PC-3 (cell line): ENCODE results near the gene INSM2. TPM values are rescaled to one million over a fixed set of nuclear protein-coding genes. Genes with fewer than 3 reads are reported as not detected.

Source experiments
- ATAC-seq: fragments of 200-7000 bp; cut with Tn5 transposase; 2 replicates; pipeline ENCODE4 v1.9.1; 2020; ENCODE audit warnings: mild to moderate bottlenecking, moderate library complexity
- BruUV-seq: library from RNA; stranded (reverse); fragments of 400-500 nt; replicated peaks from 2 replicates; lab custom pipeline; 2021; lab: Mats Ljungman, UMichigan
- CTCF ChIA-PET: fragments of 300-600 bp; sonication (Branson Sonifier 250); formaldehyde crosslinking; loops from one replicate; lab custom pipeline; 2022; ENCODE audit warnings: antibody characterized with exemption; lab: Charles Lee
- POLR2A ChIA-PET: fragments of 300-600 bp; sonication (Branson Sonifier 250); formaldehyde crosslinking; loops from one replicate; lab custom pipeline; 2022; ENCODE audit warnings: antibody characterized with exemption; ENCODE audit not compliant: unreplicated experiment; lab: Charles Lee
- DNase-seq: peaks from one replicate; pipeline ENCODE4 v3.0.0-alpha.2; 2015
- H2AFZ ChIP-seq: fragments of 300-600 bp; sonication (generic); 2 replicates; pipeline ENCODE4 v1.6.0; 2016; ENCODE audit warnings: antibody characterized with exemption, low read length
- H3F3A ChIP-seq: fragments of 300-600 bp; sonication (generic); one replicate; pipeline ENCODE4 v1.6.0; 2017; ENCODE audit warnings: antibody characterized with exemption, low read length, control low read depth, mild to moderate bottlenecking; ENCODE audit not compliant: unreplicated experiment
- H3K27ac ChIP-seq: fragments of 300-600 bp; sonication (generic); 2 replicates; pipeline ENCODE4 v1.5.1; 2016; ENCODE audit warnings: mild to moderate bottlenecking, low read length
- H3K27me3 ChIP-seq: fragments of 300-600 bp; sonication (generic); 2 replicates; pipeline ENCODE4 v1.6.1; 2016; ENCODE audit warnings: low read length, mixed read lengths
- H3K36me3 ChIP-seq: fragments of 300-600 bp; sonication (generic); 2 replicates; pipeline ENCODE4 v1.6.1; 2016; ENCODE audit warnings: low read depth, mixed run types, low read length, mixed read lengths
- H3K4me1 ChIP-seq: fragments of 300-600 bp; sonication (generic); 2 replicates; pipeline ENCODE4 v1.5.1; 2016; ENCODE audit warnings: low read length; ENCODE audit not compliant: insufficient read depth
- H3K4me2 ChIP-seq: fragments of 300-600 bp; sonication (generic); 2 replicates; pipeline ENCODE4 v1.6.0; 2016; ENCODE audit warnings: low read length
- H3K4me3 ChIP-seq: fragments of 300-600 bp; sonication (generic); 2 replicates; pipeline ENCODE4 v1.5.1; 2016; ENCODE audit warnings: mild to moderate bottlenecking, low read length, mixed read lengths
- H3K79me2 ChIP-seq: fragments of 300-600 bp; sonication (generic); 2 replicates; pipeline ENCODE4 v1.6.1; 2017; ENCODE audit warnings: low read length, mixed read lengths
- H3K9ac ChIP-seq: fragments of 300-600 bp; sonication (generic); 2 replicates; pipeline ENCODE4 v1.6.0; 2016; ENCODE audit warnings: mild to moderate bottlenecking, low read length
- H3K9me2 ChIP-seq: fragments of 300-600 bp; sonication (generic); replicated peaks from 2 replicates; pipeline ENCODE4 v1.6.1; 2016; ENCODE audit warnings: mixed run types, low read length, mixed read lengths
- H3K9me3 ChIP-seq: fragments of 300-600 bp; sonication (generic); 2 replicates; pipeline ENCODE4 v1.6.1; 2016; ENCODE audit warnings: low read length, mixed read lengths
- H4K20me1 ChIP-seq: fragments of 300-600 bp; sonication (generic); 2 replicates; pipeline ENCODE4 v1.6.1; 2016; ENCODE audit warnings: low read length, mixed read lengths
- CTCF ChIP-seq: fragments of 300-600 bp; sonication (generic); conservative IDR thresholded peaks from 2 replicates; pipeline ENCODE4 v1.5.1; 2017; ENCODE audit warnings: antibody characterized with exemption, low read depth, mild to moderate bottlenecking, low read length
- EZH2 ChIP-seq: fragments of 300-600 bp; sonication (generic); IDR thresholded peaks from one replicate; pipeline ENCODE4 v1.6.1; 2017; ENCODE audit warnings: antibody characterized with exemption, mild to moderate bottlenecking, low read length; ENCODE audit not compliant: unreplicated experiment
- EZH2phosphoT487 ChIP-seq: fragments of 300-600 bp; sonication (generic); IDR thresholded peaks from 2 replicates; pipeline ENCODE4 v1.6.1; 2018; ENCODE audit warnings: mild to moderate bottlenecking, antibody characterized with exemption, low read length, borderline replicate concordance
- intact Hi-C: fragments of 100-400 bp; cut with micrococcal nuclease; formaldehyde crosslinking; loops from 2 replicates; pipeline ENCODE4 v1.9.0; 2023
- total RNA-seq: library from RNA; depleted of rRNA; stranded (reverse); fragments of >200 nt; gene quantifications from 2 replicates; pipeline ENCODE4 v1.2.3, GENCODE V29; 2014

INSM2 gene
- total RNA-seq, 1 experiment from 2014 or later = 0.07 TPM

GRCh38 chr14:35539969-35540368 is 6.0 kb downstream of the INSM2 start:
- Histone ChIP-seq H3K4me1 (0 out of 2 replicates have a peak, but pooled peaks cover 7% of the 10 kb centered on the region), H3K9ac (no peak overlapping the region), H3K4me2 (no peak overlapping the region), H3K4me3 (no peak overlapping the region), H3K36me3 (no peaks in the 10 kb centered on the region), H4K20me1 (no peaks in the 10 kb centered on the region), H3K9me2 (no peaks in the 10 kb centered on the region), H3K27ac (no peak overlapping the region), H2AFZ (no peak overlapping the region), H3K27me3 (peaks cover 2% of the 10 kb centered on the region), H3K9me3 (no peaks in the 10 kb centered on the region), H3F3A (no peaks in the 10 kb centered on the region), H3K79me2 (no peaks in the 10 kb centered on the region)
- intact Hi-C loops = loop anchor here (10.0 kb wide), 1 partner anchor 275 kb away; no protein-coding TSS in a partner anchor
- no peak for DNase-seq
- POLR2A ChIA-PET = no interaction called here
- CTCF ChIA-PET = no interaction called here
- BruUV-seq = no TSS peak
- no peak for ATAC-seq
- no peak for TF ChIP-seq EZH2phosphoT487
- TF ChIP-seq CTCF = no peak
- no peak for TF ChIP-seq EZH2

GRCh38 chr14:35543006-35543405 is 9.0 kb downstream of the INSM2 start:
- intact Hi-C loops = no loop called here
- Histone ChIP-seq H3K9me2 (no peaks in the 10 kb centered on the region), H4K20me1 (no peaks in the 10 kb centered on the region), H3K79me2 (no peaks in the 10 kb centered on the region), H3K4me3 (no peak overlapping the region), H2AFZ (no peak overlapping the region), H3K27me3 (no peaks in the 10 kb centered on the region), H3K4me2 (no peak overlapping the region), H3K4me1 (0 out of 2 replicates have a peak, but pooled peaks cover 7% of the 10 kb centered on the region), H3K27ac (no peak overlapping the region), H3K36me3 (no peaks in the 10 kb centered on the region), H3K9me3 (no peaks in the 10 kb centered on the region), H3K9ac (no peak overlapping the region), H3F3A (no peaks in the 10 kb centered on the region)
- TF ChIP-seq CTCF (no peak), EZH2 (no peak), EZH2phosphoT487 (no peak)
- no peak for ATAC-seq
- no peak for DNase-seq
- BruUV-seq = no TSS peak
- ChIA-PET CTCF (interaction anchor here (0.6 kb wide), 1 partner anchor 104 kb away, joined by 14 read pairs; no protein-coding TSS in a partner anchor), POLR2A (no interaction called here)

- Histone ChIP-seq H3K9me3 (no peaks in the 10 kb centered on the region), H3F3A (no peaks in the 10 kb centered on the region), H3K27me3 (no peaks in the 10 kb centered on the region), H3K4me2 (no peak overlapping the region), H3K9ac (no peak overlapping the region), H3K79me2 (no peaks in the 10 kb centered on the region), H3K36me3 (no peaks in the 10 kb centered on the region), H4K20me1 (no peaks in the 10 kb centered on the region), H2AFZ (no peak overlapping the region), H3K9me2 (no peaks in the 10 kb centered on the region), H3K4me3 (no peak overlapping the region), H3K27ac (no peak overlapping the region), H3K4me1 (no peaks in the 10 kb centered on the region)
- ChIA-PET POLR2A (no interaction called here), CTCF (no interaction called here)
- BruUV-seq = no TSS peak
- no peak for ATAC-seq
- intact Hi-C loops = no loop called here
- TF ChIP-seq EZH2phosphoT487 (no peak), EZH2 (no peak), CTCF (no peak)
- no peak for DNase-seq
Measured at GRCh38 chr14:35549551-35549950, 15.6 kb downstream of the INSM2 start.
